Small intestine (tissue), 7 donors: ENCODE measurements around the gene AIRE. TPM values are rescaled to one million over a fixed set of nuclear protein-coding genes. Genes with fewer than 3 reads are reported as not detected.

ENCODE experiments used
- DNase-seq, 2 donors: peaks; one replicate each; pipeline versions ENCODE4 v3.0.0 to v3.0.0-alpha.2; 2013
- FAIRE-seq: peaks from 2 replicates; lab custom pipeline; 2012; peaks lifted over from hg19 to GRCh38; lab: Jason Lieb, UNC
- H3K27ac ChIP-seq, 3 donors: one replicate each; pipeline ENCODE4 v1.5.1; 2013; ENCODE audit warnings: low read length in 2 of 3, mild to moderate bottlenecking in 2 of 3, control low read depth in 1 of 3, inconsistent platforms in 1 of 3, low read depth in 1 of 3, moderate library complexity in 1 of 3
- H3K27me3 ChIP-seq, 3 donors: one replicate each; pipeline ENCODE4 v1.6.1; 2013; ENCODE audit warnings: low read length in 3 of 3, inconsistent platforms in 1 of 3; ENCODE audit not compliant: control insufficient read depth in 3 of 3, insufficient read depth in 3 of 3
- H3K36me3 ChIP-seq, 3 donors: one replicate each; pipeline ENCODE4 v1.6.1; 2013; ENCODE audit warnings: low read length in 3 of 3, inconsistent platforms in 1 of 3, low read depth in 1 of 3, mild to moderate bottlenecking in 1 of 3, moderate library complexity in 1 of 3; ENCODE audit not compliant: control insufficient read depth in 3 of 3, insufficient read depth in 2 of 3
- H3K4me1 ChIP-seq, 3 donors: one replicate each; pipeline ENCODE4 v1.6.1; 2013; ENCODE audit warnings: low read length in 2 of 3, inconsistent platforms in 1 of 3, low read depth in 1 of 3, mild to moderate bottlenecking in 1 of 3, moderate library complexity in 1 of 3; ENCODE audit not compliant: control insufficient read depth in 3 of 3, insufficient read depth in 2 of 3
- H3K4me3 ChIP-seq, 3 donors: one replicate each; pipeline ENCODE4 v1.5.1; 2013; ENCODE audit warnings: low read length in 3 of 3, control low read depth in 1 of 3, inconsistent platforms in 1 of 3, low read depth in 1 of 3, mild to moderate bottlenecking in 1 of 3, moderate library complexity in 1 of 3
- H3K9me3 ChIP-seq, 2 donors: one replicate each; pipeline ENCODE4 v1.6.1; 2013; ENCODE audit warnings: low read depth in 1 of 2, low read length in 1 of 2; ENCODE audit not compliant: control insufficient read depth in 2 of 2, insufficient read depth in 1 of 2
- WGBS, 3 donors: extraction: QIAGEN DNeasy Blood & Tissue Kit; methylation state at CpG; one replicate each; pipeline ENCODE4 v1.1.7; 2013; 5-methylcytosine and 5-hydroxymethylcytosine counted together
- polyA plus RNA-seq, 4 donors: library from polyadenylated mRNA; stranded (reverse) in 3 of 4; unstranded in 1 of 4; fragments of 200-250 nt in 3 of 4; fragments of 120-200 nt in 1 of 4; gene quantifications; one replicate each; pipeline versions ENCODE4 v1.2.1 to v1.2.3, GENCODE V29; 2013
- donor health status: healthy with polysubstance abuse.
- donor health status: control.
- donor health status: control.
- donor health status: Bipolar disorder and iron deficiency.
- donor health status: healthy.

Gene AIRE
- polyA plus RNA-seq, 4 donors: 0.06 to 7.0 TPM; not detected in 2

DNA sequence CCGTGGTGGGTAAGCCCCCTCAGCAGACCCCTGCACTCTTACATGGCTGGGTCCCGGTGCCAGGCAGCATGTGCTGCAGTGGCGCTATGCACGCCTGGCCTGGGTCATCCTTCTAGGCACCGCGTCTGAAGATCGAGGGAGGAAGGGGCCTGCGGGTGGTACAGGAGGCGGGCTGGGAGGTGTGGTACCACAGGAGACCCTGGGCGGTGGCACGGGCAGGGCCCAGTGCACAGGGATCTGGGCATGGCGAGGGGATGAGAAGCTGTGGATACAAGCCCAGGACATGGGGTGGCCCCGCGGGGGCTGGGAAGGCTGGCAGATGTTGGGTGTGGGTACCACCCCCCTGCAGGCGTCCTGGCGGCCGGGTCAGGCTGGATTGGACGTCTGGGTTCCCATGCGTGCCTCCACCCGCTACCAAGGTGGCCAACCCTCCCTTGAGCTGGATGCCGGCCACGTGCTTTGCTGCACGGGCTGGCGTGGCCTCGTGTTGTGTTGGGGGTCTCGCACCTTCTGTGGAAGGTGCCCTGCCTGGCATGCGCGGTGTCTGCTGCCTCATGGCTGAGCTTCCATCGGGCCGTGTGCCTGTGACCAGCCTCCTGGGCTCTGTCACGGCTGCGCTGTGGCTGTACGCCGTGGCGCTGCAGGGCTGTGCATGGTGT, 33.9 kb downstream of the AIRE start:
- no peak for DNase-seq
- no peak for FAIRE-seq
- H3K4me1 ChIP-seq: no peaks in the 10 kb centered on the region
- H3K9me3 ChIP-seq: no peaks in the 10 kb centered on the region
- H3K27ac ChIP-seq: no peak overlapping the region
- H3K36me3 ChIP-seq: peaks cover 20 to 98% (median 35%) of the 10 kb centered on the region in 3 donors
- no peak overlapping the region for H3K4me3 ChIP-seq
- 92 to 96% (median 94%) methylated on average over 31 to 35 of the region's 35 CpGs for WGBS, 3 donors
- H3K27me3 ChIP-seq: no peaks in the 10 kb centered on the region

DNA sequence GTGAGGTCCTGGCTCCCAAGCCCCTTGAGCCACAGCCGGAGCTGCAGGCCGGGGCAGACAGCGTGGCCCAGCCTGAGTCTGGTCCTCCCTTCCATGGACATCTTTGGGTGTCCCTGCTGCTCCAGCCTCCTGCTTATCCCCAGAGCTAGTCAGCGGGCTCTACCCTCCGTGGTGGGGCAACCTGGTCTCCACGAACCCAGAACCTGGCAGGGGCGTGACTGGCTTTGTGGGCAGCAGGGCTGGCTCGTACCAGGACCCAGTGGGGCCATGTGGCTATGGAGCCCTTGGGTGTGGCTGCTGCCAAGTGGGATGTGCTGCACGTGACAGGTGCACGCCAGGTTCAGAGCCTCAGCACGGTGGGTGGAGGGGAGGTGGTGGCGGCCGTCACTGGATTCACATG, 35.2 kb downstream of the AIRE start:
- DNase-seq (no peak), FAIRE-seq (no peak)
- H3K9me3 ChIP-seq: no peaks in the 10 kb centered on the region
- H3K27me3 ChIP-seq: no peaks in the 10 kb centered on the region
- H3K4me3 ChIP-seq: no peak overlapping the region
- peaks cover 25 to 98% (median 37%) of the 10 kb centered on the region in 3 donors for H3K36me3 ChIP-seq
- WGBS, 3 donors: 91 to 93% (median 93%) methylated on average over 13 of the region's 13 CpGs
- no peaks in the 10 kb centered on the region for H3K4me1 ChIP-seq
- no peak overlapping the region for H3K27ac ChIP-seq

DNA sequence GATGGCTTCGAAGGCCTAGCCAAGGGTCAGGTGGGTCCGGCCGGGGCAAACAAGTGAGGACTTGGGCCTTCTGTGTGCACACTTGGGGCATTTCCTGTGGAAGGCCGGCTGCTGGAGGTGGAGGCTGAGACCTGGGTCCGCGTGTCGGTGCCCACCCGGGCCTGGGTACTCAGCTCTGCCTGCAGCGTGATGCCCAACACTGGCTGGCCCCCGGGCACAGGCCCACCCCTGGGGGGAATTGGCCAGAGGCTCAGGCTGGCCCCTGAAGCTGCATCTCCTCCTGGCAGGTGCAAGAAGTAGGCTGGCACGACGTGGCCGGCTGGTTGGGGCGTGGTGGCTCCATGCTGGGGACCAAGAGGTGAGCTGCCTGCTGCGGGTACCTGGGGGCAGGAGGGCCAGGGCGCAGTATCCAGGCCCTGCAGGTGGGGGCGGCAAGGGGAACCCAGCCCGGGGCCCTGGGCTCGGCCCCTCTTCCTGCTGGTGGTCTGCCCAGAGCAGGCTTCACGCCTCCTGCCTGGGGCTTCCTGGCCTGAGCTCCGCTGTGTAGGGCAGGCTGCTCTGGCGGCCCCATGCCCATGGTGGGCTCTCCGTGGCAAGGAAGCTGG, 36.3 kb downstream of the AIRE start:
- no peak overlapping the region for H3K4me3 ChIP-seq
- no peak overlapping the region for H3K27ac ChIP-seq
- no peaks in the 10 kb centered on the region for H3K4me1 ChIP-seq
- H3K27me3 ChIP-seq: no peaks in the 10 kb centered on the region
- FAIRE-seq (no peak), DNase-seq (no peak)
- WGBS, 3 donors: 89 to 93% (median 93%) methylated on average over 23 of the region's 23 CpGs
- H3K9me3 ChIP-seq: no peaks in the 10 kb centered on the region
- H3K36me3 ChIP-seq: peaks cover 25 to 98% (median 30%) of the 10 kb centered on the region in 3 donors

DNA sequence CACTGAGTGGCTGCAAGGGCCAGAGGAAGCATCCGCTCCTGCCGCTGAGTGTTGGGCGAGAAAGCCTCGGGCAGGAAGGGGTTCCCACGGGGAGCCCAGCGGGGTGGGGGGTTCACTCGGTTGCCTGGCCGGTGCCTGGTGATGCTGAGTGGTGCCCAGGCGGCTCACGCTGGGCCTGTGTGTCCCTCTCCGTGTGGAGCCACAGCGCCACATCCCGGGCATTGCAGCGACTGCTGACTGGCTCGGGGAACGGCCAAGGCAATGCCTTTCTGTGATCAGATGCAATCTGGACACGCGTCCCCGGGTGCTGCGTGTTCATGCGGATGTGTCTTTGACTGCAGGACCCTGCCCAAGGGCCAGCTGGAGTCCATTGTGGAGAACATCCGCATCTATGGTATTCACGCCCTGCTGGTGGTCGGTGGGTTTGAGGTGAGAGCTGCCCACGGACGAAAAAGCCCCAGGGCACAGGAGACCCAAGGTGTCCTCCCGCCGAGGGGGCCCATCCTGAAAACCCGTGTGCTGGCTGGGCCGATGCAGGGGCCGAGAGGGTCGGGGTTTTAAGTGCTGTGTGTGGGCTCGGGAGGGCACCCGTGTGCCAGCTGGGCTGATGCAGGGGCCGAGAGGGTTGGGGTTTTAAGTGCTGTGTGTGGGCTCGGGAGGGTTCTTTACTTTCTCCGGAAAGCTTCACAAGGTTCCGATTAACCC, 37.1 kb downstream of the AIRE start:
- H3K27me3 ChIP-seq: no peaks in the 10 kb centered on the region
- H3K4me3 ChIP-seq: no peak overlapping the region
- no peak for FAIRE-seq
- peaks cover 21 to 98% (median 32%) of the 10 kb centered on the region in 3 donors for H3K36me3 ChIP-seq
- no peaks in the 10 kb centered on the region for H3K9me3 ChIP-seq
- no peaks in the 10 kb centered on the region for H3K4me1 ChIP-seq
- 92 to 95% (median 93%) methylated on average over 37 to 38 of the region's 38 CpGs for WGBS, 3 donors
- no peak for DNase-seq
- no peak overlapping the region for H3K27ac ChIP-seq

DNA sequence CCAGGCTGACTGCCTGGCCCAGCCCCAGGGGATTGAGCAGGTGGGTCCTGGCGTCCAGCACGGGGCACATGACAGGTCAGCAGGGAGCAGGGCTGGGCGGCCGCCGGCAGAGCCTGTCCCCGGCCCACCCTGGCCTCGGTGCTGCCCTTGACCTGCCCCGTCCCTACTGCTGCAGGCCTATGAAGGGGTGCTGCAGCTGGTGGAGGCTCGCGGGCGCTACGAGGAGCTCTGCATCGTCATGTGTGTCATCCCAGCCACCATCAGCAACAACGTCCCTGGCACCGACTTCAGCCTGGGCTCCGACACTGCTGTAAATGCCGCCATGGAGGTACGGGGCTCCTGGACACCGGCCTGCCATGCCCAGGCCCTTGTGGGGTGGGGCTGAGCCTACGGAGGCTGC, 37.9 kb downstream of the AIRE start:
- FAIRE-seq: no peak
- Histone ChIP-seq H3K27ac (no peak overlapping the region), H3K4me1 (no peaks in the 10 kb centered on the region), H3K9me3 (no peaks in the 10 kb centered on the region), H3K4me3 (no peak overlapping the region), H3K36me3 (peaks cover 21 to 97% (median 27%) of the 10 kb centered on the region in 3 donors), H3K27me3 (no peaks in the 10 kb centered on the region)
- DNase-seq: no peak
- 87 to 90% (median 87%) methylated on average over 18 to 20 of the region's 20 CpGs for WGBS, 3 donors

DNA sequence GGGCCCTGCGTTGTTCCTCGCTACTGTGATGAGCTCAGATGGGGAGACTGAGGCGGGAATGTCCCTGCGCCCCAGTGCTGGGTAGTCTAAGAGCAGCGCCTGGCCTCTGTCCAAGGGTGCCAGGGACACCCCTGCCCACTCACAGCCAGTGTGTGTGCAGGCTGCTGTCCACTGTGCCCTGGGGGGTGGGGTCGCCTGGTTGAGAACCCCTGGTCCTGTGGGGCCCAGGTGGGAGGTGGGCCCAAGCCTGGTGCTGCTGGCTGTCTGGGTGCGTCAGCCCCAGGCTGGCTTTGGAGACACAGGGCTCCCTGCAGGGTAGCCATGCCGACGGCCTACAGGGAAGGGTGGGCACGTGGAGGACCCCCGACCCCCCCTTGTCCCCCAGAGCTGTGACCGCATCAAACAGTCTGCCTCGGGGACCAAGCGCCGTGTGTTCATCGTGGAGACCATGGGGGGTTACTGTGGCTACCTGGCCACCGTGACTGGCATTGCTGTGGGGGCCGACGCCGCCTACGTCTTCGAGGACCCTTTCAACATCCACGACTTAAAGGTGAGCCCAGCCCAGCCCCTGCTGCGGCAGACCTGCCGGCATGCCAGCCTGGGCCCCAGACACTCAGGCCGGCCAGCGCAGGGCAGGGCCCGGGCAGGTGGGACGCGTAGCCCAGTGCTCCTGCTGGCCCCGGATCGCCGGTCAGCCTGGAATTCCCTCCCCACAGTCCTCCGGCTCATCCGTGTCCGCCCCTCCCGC, 38.6 kb downstream of the AIRE start:
- H3K27me3 ChIP-seq: no peaks in the 10 kb centered on the region
- no peak overlapping the region for H3K4me3 ChIP-seq
- FAIRE-seq: no peak
- WGBS, 3 donors: 94 to 96% (median 95%) methylated on average over 34 to 37 of the region's 37 CpGs
- no peak overlapping the region for H3K27ac ChIP-seq
- no peaks in the 10 kb centered on the region for H3K4me1 ChIP-seq
- H3K36me3 ChIP-seq: peaks cover 21 to 96% (median 23%) of the 10 kb centered on the region in 3 donors
- no peak for DNase-seq
- H3K9me3 ChIP-seq: no peaks in the 10 kb centered on the region

DNA sequence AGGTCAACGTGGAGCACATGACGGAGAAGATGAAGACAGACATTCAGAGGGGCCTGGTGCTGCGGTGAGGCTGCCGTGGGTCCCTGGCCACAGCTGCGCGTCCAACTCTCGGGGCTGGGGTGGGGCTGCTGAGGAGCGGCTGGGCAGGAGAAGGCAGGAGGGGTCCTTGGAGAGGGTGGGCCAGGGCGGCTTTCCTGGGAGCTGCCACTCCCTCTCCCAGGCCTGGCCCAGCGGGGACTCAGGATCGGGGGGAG, 39.1 kb downstream of the AIRE start:
- peaks cover 21 to 94% (median 22%) of the 10 kb centered on the region in 3 donors for H3K36me3 ChIP-seq
- WGBS, 3 donors: 93 to 98% (median 97%) methylated on average over 6 to 11 of the region's 11 CpGs
- no peak for FAIRE-seq

More for the DNA sequence above, 39.1 kb downstream of the AIRE start:
- Histone ChIP-seq H3K9me3 (no peaks in the 10 kb centered on the region), H3K4me3 (no peak overlapping the region), H3K27me3 (no peaks in the 10 kb centered on the region), H3K27ac (no peak overlapping the region), H3K4me1 (no peaks in the 10 kb centered on the region)
- DNase-seq: no peak
